Fibroblast of the aortic adventitia (primary cell): ENCODE results near the gene KCNH3. TPM values are rescaled to one million over a fixed set of nuclear protein-coding genes. Genes with fewer than 3 reads are reported as not detected.
A peak's percentile ranks its signal among the peaks of the same experiment; 100 is the strongest.

Source experiments
- DNase-seq: peaks from one replicate; pipeline ENCODE4 v3.0.0-alpha.2; 2010; ENCODE audit warnings: low read depth
- H3K4me3 ChIP-seq: 2 replicates; pipeline ENCODE4 v1.5.1; 2011; ENCODE audit warnings: low read depth, mild to moderate bottlenecking, control low read depth, low read length, moderate library complexity
- total RNA-seq: library from RNA; depleted of rRNA; stranded (reverse); fragments of >200 nt; gene quantifications from 2 replicates; pipeline ENCODE4 v1.2.3, GENCODE V29; 2012; ENCODE audit warnings: low replicate concordance
- TF ChIP-seq, protein P1 (sequence below): IDR thresholded peaks from 2 replicates; pipeline ENCODE4 v1.5.1; 2011; ENCODE audit warnings: mild to moderate bottlenecking, low read length, control low read depth, inconsistent platforms; ENCODE audit not compliant: insufficient read depth

KCNH3 gene
- total RNA-seq, 1 donor, result 0.18 TPM

DNA sequence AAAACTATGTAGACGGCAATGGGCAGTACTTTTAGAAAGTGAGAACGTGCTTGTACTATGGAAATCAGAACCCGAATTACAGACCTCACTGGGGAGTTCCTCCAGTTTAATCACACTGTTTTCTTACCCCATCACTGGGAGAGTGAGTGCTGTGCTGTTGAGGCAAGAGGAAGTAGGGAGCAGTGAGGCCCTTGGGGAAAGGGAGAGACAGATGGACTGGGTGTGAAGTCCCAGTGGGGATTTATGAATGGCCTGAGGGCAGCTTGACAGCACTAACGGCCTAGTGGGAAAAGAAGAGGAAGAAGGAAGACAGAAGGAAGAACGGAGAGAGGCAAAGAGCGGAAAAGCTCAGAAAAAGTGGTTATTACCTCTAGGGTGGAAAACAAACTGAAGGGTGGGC lies 23.4 kb downstream of the KCNH3 start:
- TF ChIP-seq, protein P1, sequence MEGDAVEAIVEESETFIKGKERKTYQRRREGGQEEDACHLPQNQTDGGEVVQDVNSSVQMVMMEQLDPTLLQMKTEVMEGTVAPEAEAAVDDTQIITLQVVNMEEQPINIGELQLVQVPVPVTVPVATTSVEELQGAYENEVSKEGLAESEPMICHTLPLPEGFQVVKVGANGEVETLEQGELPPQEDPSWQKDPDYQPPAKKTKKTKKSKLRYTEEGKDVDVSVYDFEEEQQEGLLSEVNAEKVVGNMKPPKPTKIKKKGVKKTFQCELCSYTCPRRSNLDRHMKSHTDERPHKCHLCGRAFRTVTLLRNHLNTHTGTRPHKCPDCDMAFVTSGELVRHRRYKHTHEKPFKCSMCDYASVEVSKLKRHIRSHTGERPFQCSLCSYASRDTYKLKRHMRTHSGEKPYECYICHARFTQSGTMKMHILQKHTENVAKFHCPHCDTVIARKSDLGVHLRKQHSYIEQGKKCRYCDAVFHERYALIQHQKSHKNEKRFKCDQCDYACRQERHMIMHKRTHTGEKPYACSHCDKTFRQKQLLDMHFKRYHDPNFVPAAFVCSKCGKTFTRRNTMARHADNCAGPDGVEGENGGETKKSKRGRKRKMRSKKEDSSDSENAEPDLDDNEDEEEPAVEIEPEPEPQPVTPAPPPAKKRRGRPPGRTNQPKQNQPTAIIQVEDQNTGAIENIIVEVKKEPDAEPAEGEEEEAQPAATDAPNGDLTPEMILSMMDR, result no peak
- H3K4me3 ChIP-seq, result no peak overlapping the region

DNA sequence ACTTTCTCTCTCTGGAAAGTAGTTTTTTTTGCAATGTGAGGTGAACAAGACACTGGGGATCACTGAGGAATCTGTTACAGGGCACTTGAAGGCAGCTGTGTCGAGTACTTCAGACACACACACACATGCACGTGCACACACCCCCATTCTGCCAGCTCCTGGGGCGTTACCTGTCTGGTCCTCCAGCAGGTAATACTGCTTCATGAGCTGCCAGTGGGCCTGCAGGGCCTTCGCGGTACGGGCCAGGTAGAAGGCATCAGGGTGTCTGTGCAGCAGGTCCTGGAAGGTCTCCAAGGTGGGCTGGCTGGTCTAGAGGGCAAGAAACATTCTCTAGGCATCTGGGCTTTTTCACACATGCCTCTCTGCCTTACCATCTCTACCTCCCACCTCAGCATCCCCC lies 24.0 kb downstream of the KCNH3 start:
- DNase-seq, result no peak

More for the DNA sequence above, 23.4 kb downstream of the KCNH3 start:
- no peak for DNase-seq

GRCh38 chr12:49563951-49564685 lies 25.3 kb downstream of the KCNH3 start:
- TF ChIP-seq, protein P1, result no peak
- H3K4me3 ChIP-seq, result no peak overlapping the region

More for the DNA sequence above, 24.0 kb downstream of the KCNH3 start:
- TF ChIP-seq, protein P1, result no peak
- H3K4me3 ChIP-seq, result no peak overlapping the region

DNA sequence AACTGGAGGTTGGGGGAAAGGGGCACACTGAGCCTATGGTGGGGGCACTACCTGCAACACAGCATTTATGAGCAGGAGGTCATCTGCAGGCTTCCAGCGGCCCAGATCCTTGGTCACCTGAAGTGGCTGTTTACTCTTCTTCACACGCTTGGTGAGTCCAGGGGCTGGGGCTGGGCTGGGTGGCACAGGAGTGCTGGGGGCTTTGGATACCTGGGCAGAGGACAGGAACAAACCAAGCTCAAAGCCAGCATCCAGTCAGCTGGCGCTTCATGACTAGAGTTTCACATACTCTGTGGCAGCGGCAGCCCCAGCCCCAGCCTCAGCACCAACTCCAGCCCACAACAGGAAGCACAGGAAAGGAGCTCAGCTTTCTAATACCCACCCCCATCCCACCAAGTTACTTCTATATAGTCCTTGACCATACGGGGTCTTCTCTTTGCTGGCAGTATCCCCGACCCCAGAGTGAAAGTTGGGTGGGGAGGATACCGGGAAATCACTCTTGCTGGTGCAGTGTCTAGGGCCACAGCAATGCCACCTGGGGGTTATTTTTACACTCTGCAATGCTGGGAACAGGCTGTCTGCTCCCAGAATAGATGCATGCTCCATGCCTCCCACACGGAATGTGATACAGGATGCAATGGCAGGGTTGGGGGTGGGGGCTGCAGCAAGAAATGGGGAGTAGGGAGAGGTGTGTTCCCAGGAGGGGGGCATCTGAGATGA lies 26.0 kb downstream of the KCNH3 start:
- DNase-seq, result no peak
- TF ChIP-seq, protein P1, result no peak
- H3K4me3 ChIP-seq, result no peak overlapping the region

More at GRCh38 chr12:49563951-49564685, 25.3 kb downstream of the KCNH3 start:
- DNase-seq, result no peak

- H3K4me3 ChIP-seq, result no peak overlapping the region
- TF ChIP-seq, protein P1, result no peak
- no peak for DNase-seq
Measured at GRCh38 chr12:49565406-49566265, 26.8 kb downstream of the KCNH3 start.

- DNase-seq, result no peak
- TF ChIP-seq, protein P1, result no peak
Measured at GRCh38 chr12:49566361-49566760, 27.5 kb downstream of the KCNH3 start.

More at GRCh38 chr12:49566361-49566760, 27.5 kb downstream of the KCNH3 start:
- peak overlapping the region; percentile 22 for H3K4me3 ChIP-seq
